ENCODE data around the gene LAMP5. TPM values are rescaled to one million over a fixed set of nuclear protein-coding genes. Genes with fewer than 3 reads are reported as not detected.

Gene LAMP5
- total RNA-seq, 4 donors from 2014 or later, result not detected

DNA sequence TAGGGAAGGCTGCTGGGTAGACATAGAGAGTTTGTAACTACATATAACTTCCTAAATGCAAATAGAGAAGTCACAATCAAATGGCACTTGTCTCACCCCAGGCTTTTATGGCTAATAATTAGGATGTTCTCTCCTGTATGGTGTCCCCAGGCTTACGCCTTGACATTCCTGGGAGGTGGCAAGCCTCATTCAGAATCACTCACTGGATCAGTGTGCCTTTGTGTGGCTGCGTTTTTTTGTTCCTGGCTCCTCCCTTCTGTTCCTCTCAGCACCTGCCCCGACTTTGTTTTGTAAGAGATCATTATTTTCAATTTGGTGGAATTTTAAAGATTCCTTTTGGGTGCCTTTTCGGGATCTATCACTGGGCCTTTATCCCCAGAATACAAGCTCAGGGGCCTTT is 5.7 kb downstream of the LAMP5 start:
- no peak for ATAC-seq
- Histone ChIP-seq H3K27me3 (peaks cover 60% of the 10 kb centered on the region), H3K4me1 (peaks cover 0 to 16% (median 7%) of the 10 kb centered on the region in 3 donors), H3K4me3 (no peak overlapping the region), H3K9me3 (no peaks in the 10 kb centered on the region), H3K36me3 (no peaks in the 10 kb centered on the region), H3K27ac (no peak overlapping the region)
- WGBS, 2 donors (ENCODE audit: low coverage in 1 of 2), result 79 to 80% methylated on average over 2 to 3 of the region's 4 CpGs
- TF ChIP-seq EP300 (IDR thresholded peaks at IDR 0.05), result no peak
- no peak for TF ChIP-seq POLR2A (IDR thresholded peaks at IDR 0.05)
- no peak for TF ChIP-seq POLR2AphosphoS5 (IDR thresholded peaks at IDR 0.05)
- TF ChIP-seq, protein P1, sequence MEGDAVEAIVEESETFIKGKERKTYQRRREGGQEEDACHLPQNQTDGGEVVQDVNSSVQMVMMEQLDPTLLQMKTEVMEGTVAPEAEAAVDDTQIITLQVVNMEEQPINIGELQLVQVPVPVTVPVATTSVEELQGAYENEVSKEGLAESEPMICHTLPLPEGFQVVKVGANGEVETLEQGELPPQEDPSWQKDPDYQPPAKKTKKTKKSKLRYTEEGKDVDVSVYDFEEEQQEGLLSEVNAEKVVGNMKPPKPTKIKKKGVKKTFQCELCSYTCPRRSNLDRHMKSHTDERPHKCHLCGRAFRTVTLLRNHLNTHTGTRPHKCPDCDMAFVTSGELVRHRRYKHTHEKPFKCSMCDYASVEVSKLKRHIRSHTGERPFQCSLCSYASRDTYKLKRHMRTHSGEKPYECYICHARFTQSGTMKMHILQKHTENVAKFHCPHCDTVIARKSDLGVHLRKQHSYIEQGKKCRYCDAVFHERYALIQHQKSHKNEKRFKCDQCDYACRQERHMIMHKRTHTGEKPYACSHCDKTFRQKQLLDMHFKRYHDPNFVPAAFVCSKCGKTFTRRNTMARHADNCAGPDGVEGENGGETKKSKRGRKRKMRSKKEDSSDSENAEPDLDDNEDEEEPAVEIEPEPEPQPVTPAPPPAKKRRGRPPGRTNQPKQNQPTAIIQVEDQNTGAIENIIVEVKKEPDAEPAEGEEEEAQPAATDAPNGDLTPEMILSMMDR (IDR thresholded peaks at IDR 0.05), result no peak

DNA sequence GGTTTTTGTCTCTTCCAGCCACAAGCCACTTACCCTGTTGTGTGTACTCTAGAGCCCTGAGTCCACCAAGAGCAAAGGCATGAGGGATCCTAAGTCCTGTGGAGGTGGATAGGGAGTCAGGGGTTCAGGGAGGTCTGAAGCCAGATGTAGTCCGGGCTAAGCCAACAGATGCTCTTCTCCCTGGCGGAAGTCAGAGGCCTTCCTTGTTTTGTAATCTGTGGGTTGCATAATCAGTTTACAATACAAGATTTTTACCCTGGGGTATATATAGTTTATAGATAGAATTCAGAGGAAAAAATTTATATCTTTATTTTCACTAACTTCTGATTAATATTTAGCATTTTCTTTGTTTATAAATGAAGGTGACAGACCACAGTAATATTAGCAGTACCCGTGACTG is 9.2 kb downstream of the LAMP5 start:
- Histone ChIP-seq H3K9me3 (no peaks in the 10 kb centered on the region), H3K27me3 (peaks cover 28% of the 10 kb centered on the region), H3K36me3 (no peaks in the 10 kb centered on the region), H3K4me3 (no peak overlapping the region), H3K27ac (no peak overlapping the region), H3K4me1 (no peaks in the 10 kb centered on the region)
- 48 to 81% methylated on average over 2 to 3 of the region's 3 CpGs for WGBS, 2 donors (ENCODE audit: low coverage in 1 of 2)
- TF ChIP-seq POLR2AphosphoS5 (IDR thresholded peaks at IDR 0.05) (no peak), EP300 (IDR thresholded peaks at IDR 0.05) (no peak), POLR2A (IDR thresholded peaks at IDR 0.05) (no peak)
- TF ChIP-seq, protein P1 (IDR thresholded peaks at IDR 0.05), result no peak
- no peak for ATAC-seq

DNA sequence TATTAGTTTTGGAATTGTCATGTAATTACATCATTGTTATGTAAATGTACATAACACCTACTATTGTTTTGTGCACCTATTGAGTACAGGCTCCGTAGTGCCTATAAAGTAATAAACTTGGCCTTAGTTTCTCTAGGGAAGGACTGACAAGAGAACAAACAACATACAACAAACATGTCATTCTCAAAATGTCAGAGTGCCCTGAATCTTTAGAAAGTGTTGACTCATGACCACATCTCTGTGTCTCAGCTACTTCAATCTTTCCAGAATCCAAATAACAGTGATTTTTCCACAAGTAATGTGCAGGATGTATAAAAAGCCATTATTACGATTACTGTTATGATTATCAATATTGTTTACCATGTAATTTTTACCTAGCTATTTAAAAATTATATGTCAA is 17.2 kb downstream of the LAMP5 start:
- Histone ChIP-seq H3K4me1 (no peaks in the 10 kb centered on the region), H3K27me3 (peaks cover 6% of the 10 kb centered on the region), H3K27ac (no peak overlapping the region), H3K4me3 (no peak overlapping the region), H3K36me3 (no peaks in the 10 kb centered on the region), H3K9me3 (no peaks in the 10 kb centered on the region)
- ATAC-seq, result no peak
- no peak for TF ChIP-seq EP300 (IDR thresholded peaks at IDR 0.05)
- TF ChIP-seq, protein P1 (IDR thresholded peaks at IDR 0.05), result no peak
- no peak for TF ChIP-seq POLR2AphosphoS5 (IDR thresholded peaks at IDR 0.05)
- no peak for TF ChIP-seq POLR2A (IDR thresholded peaks at IDR 0.05)
- WGBS, 2 donors (ENCODE audit: low coverage in 1 of 2), result 29 to 60% methylated on average over 2 of the region's 2 CpGs

DNA sequence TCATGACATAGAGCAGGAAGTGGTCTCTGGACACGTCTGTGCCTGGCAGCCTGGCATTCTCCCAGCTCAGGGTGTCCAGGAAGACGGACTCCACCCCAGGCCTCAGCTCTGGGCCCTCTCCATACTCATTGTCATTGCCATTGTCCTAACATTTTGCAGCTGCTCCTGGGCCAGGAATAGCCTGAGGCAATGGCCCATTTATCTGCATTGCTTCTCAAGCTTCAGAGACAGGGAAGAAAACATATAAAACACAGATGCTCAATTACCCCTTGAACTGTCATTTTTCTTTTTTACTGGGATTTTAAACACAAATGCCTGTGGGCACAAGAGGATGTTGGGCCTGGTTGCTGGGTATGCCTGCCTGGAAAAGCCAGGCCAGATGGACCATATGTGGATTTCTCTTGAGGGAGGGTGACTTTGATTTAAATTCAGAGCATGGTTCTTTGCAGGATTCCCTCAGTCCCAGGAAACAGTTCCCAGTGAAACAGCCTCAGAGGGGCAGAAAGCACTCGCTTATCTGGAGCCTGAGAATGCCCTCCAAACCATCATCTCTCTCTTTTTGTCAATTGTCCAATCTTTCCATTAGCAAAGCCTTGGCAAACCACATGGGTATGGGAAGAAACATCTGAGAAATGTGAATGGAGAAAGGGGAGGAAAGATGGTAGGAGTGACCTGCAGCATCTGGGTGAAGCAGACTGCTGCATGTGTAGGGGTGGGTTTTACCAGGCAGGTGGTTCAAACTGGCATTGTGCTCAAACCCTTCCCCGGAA is 17.9 kb downstream of the LAMP5 start:
- TF ChIP-seq EP300 (IDR thresholded peaks at IDR 0.05), result no peak
- TF ChIP-seq, protein P1 (IDR thresholded peaks at IDR 0.05), result no peak
- no peak for TF ChIP-seq POLR2AphosphoS5 (IDR thresholded peaks at IDR 0.05)
- TF ChIP-seq POLR2A (IDR thresholded peaks at IDR 0.05), result no peak
- H3K4me3 ChIP-seq, result no peak overlapping the region
- H3K36me3 ChIP-seq, result no peaks in the 10 kb centered on the region
- no peaks in the 10 kb centered on the region for H3K9me3 ChIP-seq
- no peak for ATAC-seq
- no peaks in the 10 kb centered on the region for H3K4me1 ChIP-seq
- no peak overlapping the region for H3K27ac ChIP-seq
- peaks cover 8% of the 10 kb centered on the region for H3K27me3 ChIP-seq
- 40 to 80% methylated on average over 2 to 3 of the region's 4 CpGs for WGBS, 2 donors (ENCODE audit: low coverage in 1 of 2)

DNA sequence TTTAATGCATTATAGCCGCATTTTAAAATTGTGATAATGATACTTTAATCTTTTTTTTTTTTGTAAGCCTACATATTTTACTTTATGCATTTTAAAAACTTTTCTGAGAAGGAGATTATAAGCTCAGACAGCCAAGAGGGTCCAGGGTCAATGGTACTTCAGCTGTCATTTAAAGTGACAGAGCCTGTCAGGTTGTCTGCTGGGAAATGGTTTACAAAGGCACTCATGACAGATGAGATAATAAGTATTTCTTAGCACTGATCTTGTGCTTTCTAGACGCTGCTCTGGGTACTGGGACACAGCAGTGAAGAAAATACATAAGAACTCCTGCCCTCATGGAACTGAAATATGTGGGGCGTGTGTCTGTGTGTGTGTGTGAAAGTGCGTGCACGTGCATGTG is 19.6 kb downstream of the LAMP5 start:
- H3K9me3 ChIP-seq, result no peaks in the 10 kb centered on the region
- no peaks in the 10 kb centered on the region for H3K36me3 ChIP-seq
- ATAC-seq, result no peak
- no peak overlapping the region for H3K27ac ChIP-seq
- H3K27me3 ChIP-seq, result peaks cover 8% of the 10 kb centered on the region
- H3K4me1 ChIP-seq, result no peaks in the 10 kb centered on the region
- no peak overlapping the region for H3K4me3 ChIP-seq
- no peak for TF ChIP-seq EP300 (IDR thresholded peaks at IDR 0.05)
- TF ChIP-seq, protein P1 (IDR thresholded peaks at IDR 0.05), result no peak
- no peak for TF ChIP-seq POLR2AphosphoS5 (IDR thresholded peaks at IDR 0.05)
- no peak for TF ChIP-seq POLR2A (IDR thresholded peaks at IDR 0.05)
- 75 to 81% methylated on average over 5 of the region's 5 CpGs for WGBS, 2 donors (ENCODE audit: low coverage in 1 of 2)

All from gastroesophageal sphincter (tissue), 4 donors.